ENCODE measurements around the gene FAM110D.

DNA sequence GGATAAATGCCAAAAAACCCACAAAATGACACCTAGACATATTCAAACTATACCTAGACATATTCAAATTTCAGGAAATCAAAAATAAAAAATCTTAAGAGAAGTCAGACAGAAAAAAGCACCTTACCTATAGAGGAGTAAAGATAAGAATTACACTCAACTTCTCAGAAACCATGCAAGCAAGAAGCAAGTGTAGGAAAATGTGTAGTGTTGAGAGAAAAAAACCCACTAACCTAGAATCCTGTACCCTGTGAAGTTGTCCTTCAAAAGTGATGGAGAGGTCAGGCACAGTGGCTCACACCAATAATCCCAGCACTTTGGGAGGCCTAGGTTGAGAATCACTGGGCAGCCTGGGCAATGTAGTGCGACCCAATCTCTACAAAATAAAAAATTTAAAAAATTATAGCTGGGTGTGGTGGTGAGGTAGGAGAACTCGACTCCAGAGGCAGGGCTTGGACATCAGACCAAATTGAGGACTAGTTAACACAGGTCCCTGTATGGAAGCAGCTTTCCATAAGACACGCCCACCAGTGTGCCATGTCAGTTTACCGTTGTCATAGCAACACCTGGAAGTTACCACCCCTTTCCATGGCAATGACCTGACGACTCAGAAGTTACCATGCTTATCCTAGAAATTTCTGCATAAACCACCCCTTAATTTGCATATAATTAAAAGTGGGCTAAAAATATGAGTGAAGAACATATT lies 26.6 kb upstream of the FAM110D start:
- TF ChIP-seq CTCF (IDR thresholded peaks at IDR 0.05; ENCODE audit: poor library complexity) (no peak), EZH2 (IDR thresholded peaks at IDR 0.05; ENCODE audit: borderline replicate concordance) (no peak), EZH2phosphoT487 (IDR thresholded peaks at IDR 0.05; ENCODE audit: low read depth, severe bottlenecking, unreplicated experiment) (no peak)
